MCF 10A (cell line): ENCODE data around the gene ACP6. TPM values are rescaled to one million over a fixed set of nuclear protein-coding genes. Genes with fewer than 3 reads are reported as not detected.

Experiments
- BruUV-seq: library from RNA; stranded (reverse); fragments of 400-500 nt; replicated peaks from 2 replicates; lab custom pipeline; 2021; lab: Mats Ljungman, UMichigan
- CTCF ChIA-PET: fragments of 300-600 bp; sonication (Branson Sonifier 250); formaldehyde crosslinking; extraction: SDS; loops from one replicate; lab custom pipeline; 2021; ENCODE audit warnings: antibody characterized with exemption, inconsistent platforms; lab: Yijun Ruan, JAX
- POLR2A ChIA-PET: fragments of 300-600, 350-650 bp; sonication (Branson Sonifier 250); formaldehyde crosslinking; extraction: SDS; loops from one replicate; lab custom pipeline; 2020; ENCODE audit warnings: antibody characterized with exemption, inconsistent platforms; lab: Yijun Ruan, JAX
- DNase-seq: peaks from one replicate; pipeline ENCODE4 v3.0.0-alpha.2; 2018; ENCODE audit not compliant: unreplicated experiment
- H3K27ac Mint-ChIP-seq: one replicate; pipeline ENCODE4 v1.8.0; 2022; ENCODE audit warnings: mild to moderate bottlenecking, low read depth, mixed read lengths; ENCODE audit not compliant: unreplicated experiment
- H3K27me3 Mint-ChIP-seq: one replicate; pipeline ENCODE4 v1.8.0; 2022; ENCODE audit warnings: mixed read lengths; ENCODE audit not compliant: insufficient read depth, unreplicated experiment
- H3K36me3 Mint-ChIP-seq: one replicate; pipeline ENCODE4 v1.8.0; 2022; ENCODE audit warnings: mild to moderate bottlenecking, moderate library complexity, mixed read lengths; ENCODE audit not compliant: insufficient read depth, unreplicated experiment
- H3K4me1 Mint-ChIP-seq: one replicate; pipeline ENCODE4 v1.8.0; 2022; ENCODE audit warnings: mixed read lengths; ENCODE audit not compliant: insufficient read depth, unreplicated experiment
- H3K4me3 Mint-ChIP-seq: one replicate; pipeline ENCODE4 v1.8.0; 2022; ENCODE audit warnings: mild to moderate bottlenecking, moderate library complexity, mixed read lengths; ENCODE audit not compliant: unreplicated experiment
- H3K9me3 Mint-ChIP-seq: one replicate; pipeline ENCODE4 v1.8.0; 2022; ENCODE audit warnings: mixed read lengths; ENCODE audit not compliant: unreplicated experiment
- intact Hi-C: fragments of 100-400 bp; cut with micrococcal nuclease; formaldehyde crosslinking; loops from 2 replicates; pipeline ENCODE4 v1.14.1; 2022
- total RNA-seq: library from RNA; stranded (reverse); gene quantifications from 2 replicates; pipeline ENCODE4 v1.2.3, GENCODE V29; 2022
- TF ChIP-seq, protein P1 (sequence below): fragments of 200-600 bp; IDR thresholded peaks from one replicate; pipeline ENCODE4 v1.8.0; 2022; ENCODE audit warnings: antibody characterized with exemption, mild to moderate bottlenecking; ENCODE audit not compliant: unreplicated experiment

Gene ACP6
- total RNA-seq, 1 experiment from 2014 or later, result 40.5 TPM

DNA sequence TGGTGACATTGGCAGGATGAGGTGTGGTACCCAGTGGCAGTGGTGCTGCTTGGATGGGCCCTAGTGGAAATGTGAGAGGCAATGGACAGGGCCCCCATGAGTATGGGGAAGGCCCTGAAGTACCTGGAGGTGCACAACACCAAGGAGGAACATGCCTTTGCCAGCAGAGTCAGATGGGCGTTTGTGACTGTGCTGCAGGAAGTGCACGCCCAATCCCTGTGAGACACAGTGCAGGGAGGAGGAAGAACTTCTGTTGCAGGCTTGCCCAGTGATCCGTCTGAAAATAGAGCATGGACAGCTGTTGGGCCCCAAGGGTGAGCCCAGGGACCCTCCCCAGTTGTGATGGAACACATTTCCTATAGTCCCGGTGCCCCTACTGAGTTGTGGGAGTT lies 47.4 kb upstream of the ACP6 start:
- Mint-ChIP-seq H3K36me3 (no peaks in the 10 kb centered on the region), H3K4me1 (peaks cover 24% of the 10 kb centered on the region), H3K27me3 (peaks cover 15% of the 10 kb centered on the region), H3K9me3 (no peaks in the 10 kb centered on the region), H3K27ac (no peak overlapping the region), H3K4me3 (no peak overlapping the region)
- TF ChIP-seq, protein P1, sequence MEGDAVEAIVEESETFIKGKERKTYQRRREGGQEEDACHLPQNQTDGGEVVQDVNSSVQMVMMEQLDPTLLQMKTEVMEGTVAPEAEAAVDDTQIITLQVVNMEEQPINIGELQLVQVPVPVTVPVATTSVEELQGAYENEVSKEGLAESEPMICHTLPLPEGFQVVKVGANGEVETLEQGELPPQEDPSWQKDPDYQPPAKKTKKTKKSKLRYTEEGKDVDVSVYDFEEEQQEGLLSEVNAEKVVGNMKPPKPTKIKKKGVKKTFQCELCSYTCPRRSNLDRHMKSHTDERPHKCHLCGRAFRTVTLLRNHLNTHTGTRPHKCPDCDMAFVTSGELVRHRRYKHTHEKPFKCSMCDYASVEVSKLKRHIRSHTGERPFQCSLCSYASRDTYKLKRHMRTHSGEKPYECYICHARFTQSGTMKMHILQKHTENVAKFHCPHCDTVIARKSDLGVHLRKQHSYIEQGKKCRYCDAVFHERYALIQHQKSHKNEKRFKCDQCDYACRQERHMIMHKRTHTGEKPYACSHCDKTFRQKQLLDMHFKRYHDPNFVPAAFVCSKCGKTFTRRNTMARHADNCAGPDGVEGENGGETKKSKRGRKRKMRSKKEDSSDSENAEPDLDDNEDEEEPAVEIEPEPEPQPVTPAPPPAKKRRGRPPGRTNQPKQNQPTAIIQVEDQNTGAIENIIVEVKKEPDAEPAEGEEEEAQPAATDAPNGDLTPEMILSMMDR, result no peak
- no TSS peak for BruUV-seq
- POLR2A ChIA-PET, result interaction anchor here (1.0 kb wide), 2 partner anchors 47 to 175 kb away, joined by 3 to 4 read pairs; partner anchors contain the start of gene ACP6
- CTCF ChIA-PET, result interaction anchor here (0.6 to 10.7 kb wide), 7 partner anchors 16 to 173 kb away, joined by 3 to 149 read pairs (median 4); no protein-coding TSS in a partner anchor
- intact Hi-C loops, result no loop called here
- DNase-seq, result no peak

DNA sequence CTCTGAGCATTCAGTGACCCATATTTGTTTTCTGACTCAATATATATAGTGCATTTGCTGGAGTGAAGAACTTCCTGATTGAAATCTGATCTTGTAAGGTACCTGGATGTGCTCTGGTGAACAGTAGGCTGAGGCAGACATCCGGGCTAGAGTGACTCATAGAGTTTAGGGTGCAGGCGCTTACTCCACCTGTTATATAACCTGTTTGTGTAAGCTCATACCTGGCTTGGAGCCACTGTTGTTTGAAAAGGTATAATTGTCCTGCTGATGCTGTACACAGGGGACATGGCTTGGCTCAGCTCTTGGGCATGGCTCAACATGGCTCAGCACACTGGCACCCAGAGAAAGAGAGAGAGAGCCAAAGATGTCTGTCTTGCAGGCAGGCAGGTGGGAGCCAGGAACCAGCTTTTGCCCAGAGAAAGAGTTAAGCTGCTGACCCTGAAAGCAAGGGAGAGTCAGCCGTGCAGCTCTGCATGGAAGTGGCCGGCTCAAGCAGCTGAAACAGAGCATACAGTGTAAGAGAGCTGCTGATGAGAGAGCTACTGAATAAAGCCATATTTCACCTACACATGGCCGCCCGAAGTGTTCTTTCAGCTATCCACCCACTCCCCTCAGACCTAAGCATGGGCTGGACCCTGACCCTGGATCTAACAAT lies 46.9 kb upstream of the ACP6 start:
- TF ChIP-seq, protein P1, result no peak
- Mint-ChIP-seq H3K36me3 (no peaks in the 10 kb centered on the region), H3K4me3 (no peak overlapping the region), H3K27ac (no peak overlapping the region), H3K9me3 (no peaks in the 10 kb centered on the region), H3K4me1 (peaks cover 23% of the 10 kb centered on the region), H3K27me3 (peaks cover 15% of the 10 kb centered on the region)
- no TSS peak for BruUV-seq
- ChIA-PET CTCF (interaction anchor here (0.5 to 10.7 kb wide), 10 partner anchors 16 to 173 kb away, joined by 3 to 149 read pairs (median 4); partner anchors contain the start of gene ACP6), POLR2A (interaction anchor here (0.7 to 2.1 kb wide), 7 partner anchors 8 to 546 kb away, joined by 3 to 5 read pairs (median 4); partner anchors contain the start of gene ACP6)
- intact Hi-C loops, result no loop called here
- DNase-seq, result peak; percentile 88

DNA sequence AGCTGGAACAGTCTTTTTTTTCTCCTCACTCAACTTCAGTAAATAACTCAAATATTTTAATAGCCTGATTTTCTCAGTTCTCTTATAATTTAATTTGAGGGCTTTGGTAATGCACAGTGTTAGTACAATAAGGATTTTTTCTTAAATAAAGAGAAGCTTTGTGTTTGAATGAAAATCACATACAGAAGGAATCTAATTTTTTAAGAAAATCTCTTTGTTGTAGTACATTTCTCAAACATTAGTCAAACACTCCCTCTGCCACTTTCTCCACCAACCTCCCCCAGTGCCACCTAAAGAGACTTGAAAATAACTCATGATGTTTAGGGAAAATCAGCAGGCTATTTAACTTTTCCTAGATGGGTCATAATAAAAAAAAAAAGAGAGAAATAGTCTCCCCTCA lies 42.3 kb upstream of the ACP6 start:
- TF ChIP-seq, protein P1, result no peak
- no TSS peak for BruUV-seq
- Mint-ChIP-seq H3K36me3 (no peaks in the 10 kb centered on the region), H3K27me3 (peaks cover 50% of the 10 kb centered on the region), H3K9me3 (no peaks in the 10 kb centered on the region), H3K4me3 (no peak overlapping the region), H3K4me1 (peaks cover 8% of the 10 kb centered on the region), H3K27ac (no peak overlapping the region)
- intact Hi-C loops, result no loop called here
- no peak for DNase-seq
- CTCF ChIA-PET, result interaction anchor here (0.6 to 2.9 kb wide), 5 partner anchors 9 to 209 kb away, joined by 3 to 17 read pairs (median 4); no protein-coding TSS in a partner anchor
- POLR2A ChIA-PET, result interaction anchor here (1.2 to 1.3 kb wide), 2 partner anchors 8 to 42 kb away, joined by 4 read pairs; partner anchors contain the start of gene ACP6
